Urothelium cell line (cell line): ENCODE results near the gene DSE.
"Not testable (repeated sequence)": the region's sequence is repeated elsewhere in the genome, so short reads cannot be mapped to it uniquely, and the experiment has no call there.

Source experiments
- DNase-seq: peaks from one replicate; pipeline ENCODE4 v3.0.0; 2011; ENCODE audit warnings: low spot score, mixed read lengths
- FAIRE-seq: peaks from 2 replicates; lab custom pipeline; 2011; peaks lifted over from hg19 to GRCh38; lab: Jason Lieb, UNC

Gene DSE

GRCh38 chr6:116370760-116371119, at the start of gene DSE:
Gene DSE, plus strand, starts transcription at chr6:116370947. Its CDS starts 28,304 bp downstream, at chr6:116399251.
- DNase-seq (peak; percentile 70), FAIRE-seq (no peak)

- not testable (repeated sequence) for FAIRE-seq, DNase-seq
Measured at GRCh38 chr6:116321933-116322332, 48.8 kb upstream of the DSE start.

DNA sequence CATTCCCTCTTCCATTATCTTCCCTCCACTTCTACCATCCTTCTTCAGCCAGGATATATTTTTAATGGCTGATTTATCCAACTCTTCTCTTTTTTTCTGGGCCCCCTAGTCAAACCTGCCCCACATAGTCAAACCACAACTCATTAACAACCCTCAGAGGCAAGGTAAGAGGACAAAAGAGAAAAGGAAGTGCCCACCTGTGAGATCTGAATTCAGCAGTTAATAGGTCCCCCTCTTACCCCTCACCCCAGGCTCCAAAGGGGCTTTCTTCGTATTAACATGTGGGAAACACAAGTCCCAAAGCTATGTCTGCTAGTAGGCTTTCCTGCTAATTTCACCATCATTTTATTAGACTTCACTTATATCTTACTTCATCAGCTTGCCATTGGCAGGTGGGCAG, 46.9 kb upstream of the DSE start:
- FAIRE-seq (no peak), DNase-seq (no peak)

DNA sequence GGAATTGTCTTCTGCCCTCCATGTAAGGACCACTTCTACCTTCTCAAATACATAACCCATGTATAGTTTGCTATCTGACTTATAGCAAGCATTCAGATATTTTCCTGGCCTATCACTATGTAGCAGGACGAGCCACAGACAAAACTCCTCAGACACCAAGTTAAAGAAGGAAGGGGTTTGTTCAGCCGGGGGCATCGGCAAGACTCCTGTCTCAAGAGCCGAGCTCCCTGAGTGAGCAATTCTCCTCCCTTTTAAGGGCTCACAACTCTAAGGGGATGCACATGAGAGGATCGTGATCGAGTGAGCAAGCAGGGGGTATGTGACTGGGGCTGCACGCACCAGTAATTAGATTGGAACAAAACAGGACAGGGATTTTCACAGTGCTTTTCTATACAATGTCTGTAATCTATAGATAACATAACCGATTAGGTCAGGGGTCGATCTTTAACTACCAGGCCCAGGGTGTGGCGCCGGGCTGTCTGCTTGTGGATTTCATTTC, 45.1 kb upstream of the DSE start:
- FAIRE-seq, DNase-seq: not testable (repeated sequence)

- DNase-seq: no peak
- no peak for FAIRE-seq
Measured at GRCh38 chr6:116326181-116326671, 44.5 kb upstream of the DSE start.

DNA sequence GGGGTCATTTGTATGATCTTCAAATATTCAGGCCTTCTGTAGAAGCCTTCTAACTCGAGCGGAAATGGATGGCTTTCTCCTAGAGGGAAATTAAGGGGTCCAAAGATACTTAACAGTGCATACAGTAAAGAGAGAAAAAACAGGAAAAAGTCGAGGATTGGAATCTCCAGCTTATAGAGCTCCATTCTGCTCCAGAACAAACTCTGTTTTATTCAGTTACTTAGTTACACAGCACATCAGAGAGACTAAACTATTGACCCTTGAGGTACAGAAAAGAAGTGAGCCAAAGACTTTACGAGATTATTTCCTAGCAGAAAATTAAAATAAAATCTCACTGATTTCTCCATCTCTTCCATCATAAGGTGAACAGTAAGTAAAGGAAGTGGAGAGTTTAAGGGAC, 43.8 kb upstream of the DSE start:
- FAIRE-seq: no peak
- DNase-seq: no peak

- no peak for FAIRE-seq
- DNase-seq: no peak
Measured at GRCh38 chr6:116327803-116328527, 42.8 kb upstream of the DSE start.

DNA sequence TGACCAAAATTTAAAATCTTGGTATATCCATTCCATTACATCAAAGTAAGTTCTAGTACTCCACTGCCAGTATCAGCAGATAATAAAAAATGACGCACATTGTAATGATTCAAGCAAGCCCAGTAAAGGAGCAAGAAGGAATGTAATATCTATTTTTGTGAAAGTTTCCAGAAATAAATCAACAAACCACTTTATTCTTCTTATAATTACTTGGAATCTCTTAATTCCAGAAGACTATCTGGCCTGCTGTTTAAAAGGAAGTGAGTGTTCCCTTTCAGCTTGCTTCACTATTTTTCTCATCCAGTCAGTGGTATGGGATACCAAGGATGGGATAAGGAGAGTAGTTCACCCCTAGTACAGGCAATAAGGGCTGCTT, 42.2 kb upstream of the DSE start:
- no peak for DNase-seq
- FAIRE-seq: no peak

GRCh38 chr6:116329156-116329555, 41.6 kb upstream of the DSE start:
- FAIRE-seq: no peak
- DNase-seq: no peak

DNA sequence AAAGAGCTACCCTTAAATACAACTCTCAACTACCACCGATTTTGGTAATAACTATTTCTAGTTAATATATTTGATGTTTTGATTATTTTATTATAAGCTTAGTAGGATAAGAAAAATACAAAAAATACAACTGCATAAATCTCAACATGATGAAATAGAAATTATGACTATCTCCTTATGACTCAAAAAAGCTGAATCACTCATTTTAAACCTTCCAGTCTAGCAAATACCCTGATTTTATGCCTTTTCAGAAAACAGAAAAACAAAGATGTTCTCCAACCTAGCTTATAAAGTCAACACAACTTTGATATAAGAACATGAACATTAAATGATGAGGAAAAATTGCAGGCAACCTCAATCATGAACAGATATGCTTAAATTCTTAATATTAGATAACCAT, 40.2 kb upstream of the DSE start:
- no peak for FAIRE-seq
- no peak for DNase-seq

GRCh38 chr6:116332096-116332495, 38.7 kb upstream of the DSE start:
- FAIRE-seq (no peak), DNase-seq (no peak)

DNA sequence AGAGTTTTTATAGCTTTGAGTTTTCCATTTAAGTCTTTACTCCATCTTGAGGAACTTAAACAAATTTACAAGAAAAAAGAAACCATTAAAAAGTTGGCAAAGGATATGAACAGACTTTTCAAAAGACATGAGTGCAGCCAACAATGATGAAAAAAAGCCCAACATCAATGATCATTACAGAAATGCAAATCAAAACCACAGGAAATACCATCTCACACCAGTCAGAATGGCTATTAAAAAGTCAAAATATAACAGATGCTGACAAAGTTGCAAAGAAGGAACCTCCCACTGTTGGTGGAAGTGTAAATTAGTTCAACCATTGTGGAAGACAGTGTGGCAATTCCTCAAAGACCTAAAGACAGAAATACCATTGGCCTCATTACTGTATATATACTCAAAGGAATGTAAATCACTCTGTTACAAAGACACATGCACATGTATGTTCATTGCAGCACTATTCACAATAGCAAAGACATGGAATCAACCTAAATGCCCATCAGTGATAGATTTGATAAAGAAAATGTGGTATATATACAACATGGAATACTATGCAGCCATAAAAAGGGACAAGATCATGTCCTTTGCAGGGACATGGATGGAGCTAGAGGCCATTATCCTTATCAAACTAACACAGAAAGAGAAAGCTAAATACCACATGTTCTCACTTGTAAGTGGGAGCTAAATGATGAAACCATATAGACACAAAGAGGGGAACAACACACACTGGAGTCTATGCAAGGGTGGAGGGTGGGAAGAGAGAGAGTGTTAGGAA, 35.9 kb upstream of the DSE start:
- not testable (repeated sequence) for DNase-seq, FAIRE-seq

GRCh38 chr6:116335612-116336215, 35.0 kb upstream of the DSE start:
- DNase-seq (no peak), FAIRE-seq (no peak)

GRCh38 chr6:116338943-116339342, 31.8 kb upstream of the DSE start:
- FAIRE-seq (no peak), DNase-seq (no peak)

DNA sequence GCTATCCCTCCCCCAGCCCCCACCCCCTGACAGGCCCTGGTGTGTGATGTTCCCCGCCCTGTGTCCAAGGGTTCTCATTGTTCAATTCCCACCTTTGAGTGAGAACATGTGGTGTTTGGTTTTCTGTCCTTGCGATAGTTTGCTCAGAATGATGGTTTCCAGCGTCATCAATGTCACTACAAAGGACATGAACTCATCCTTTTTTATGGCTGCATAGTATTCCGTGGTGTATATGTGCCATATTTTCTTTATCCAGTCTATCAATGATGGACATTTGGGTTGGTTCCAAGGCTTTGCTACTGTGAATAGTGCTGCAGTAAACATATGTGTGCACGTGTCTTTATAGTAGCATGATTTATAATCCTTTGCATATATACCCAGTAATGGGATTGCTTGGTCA, 30.1 kb upstream of the DSE start:
- not testable (repeated sequence) for DNase-seq, FAIRE-seq

- DNase-seq (no peak), FAIRE-seq (no peak)
Measured at GRCh38 chr6:116349216-116349615, 21.5 kb upstream of the DSE start.

GRCh38 chr6:116351101-116351500, 19.6 kb upstream of the DSE start:
- FAIRE-seq: no peak

DNA sequence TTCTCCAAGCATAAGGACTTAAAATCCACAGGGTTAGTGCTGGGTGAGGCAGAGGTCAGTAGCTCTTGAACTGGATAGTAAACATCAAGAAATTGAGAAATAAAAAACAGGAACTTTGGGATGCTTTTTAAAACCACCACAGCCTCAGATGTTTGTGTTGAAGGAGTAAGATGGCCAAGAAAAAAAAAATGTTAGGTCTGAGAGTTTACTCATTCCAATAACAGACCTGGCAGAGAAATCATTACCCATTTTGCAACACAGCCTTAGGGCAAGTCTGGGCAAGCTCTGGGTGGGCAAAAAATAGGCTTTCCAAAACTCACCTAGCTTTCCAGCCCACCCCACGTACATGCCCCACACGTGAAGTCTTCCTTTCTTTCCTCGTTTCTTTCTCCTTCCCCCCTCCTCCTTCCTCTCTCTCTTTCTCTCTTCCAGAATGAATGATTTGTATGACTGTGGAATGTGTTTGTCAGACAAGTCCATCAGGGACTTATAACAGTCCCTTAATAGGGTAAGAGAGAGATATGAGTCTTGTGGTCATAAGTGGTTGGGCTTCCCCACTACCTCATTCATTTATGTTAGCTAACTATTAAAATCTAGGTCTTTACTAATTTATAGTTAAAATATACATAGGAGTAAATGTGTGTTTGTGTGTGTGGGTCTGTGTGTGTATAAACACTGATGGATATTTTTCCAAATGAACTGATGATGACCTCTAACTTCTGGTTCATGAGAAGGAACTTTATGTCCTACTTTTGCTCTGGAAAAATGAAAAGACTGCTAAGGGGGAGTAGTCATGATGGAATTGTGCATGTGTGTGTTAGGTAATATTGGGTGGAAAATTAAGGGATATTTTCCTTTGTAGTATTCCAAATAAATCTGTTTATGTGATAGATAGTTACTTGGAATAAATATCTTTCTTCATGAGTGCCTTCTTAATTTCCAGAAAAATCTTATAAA, 18.0 kb upstream of the DSE start:
- DNase-seq: no peak
- FAIRE-seq: no peak

More at GRCh38 chr6:116351101-116351500, 19.6 kb upstream of the DSE start:
- no peak for DNase-seq

- FAIRE-seq: no peak
Measured at GRCh38 chr6:116354236-116354635, 16.5 kb upstream of the DSE start.

GRCh38 chr6:116355796-116356195, 15.0 kb upstream of the DSE start:
- FAIRE-seq (no peak), DNase-seq (no peak)

More at GRCh38 chr6:116354236-116354635, 16.5 kb upstream of the DSE start:
- no peak for DNase-seq
